ENCODE data around the gene PLEKHA5. TPM values are rescaled to one million over a fixed set of nuclear protein-coding genes. Genes with fewer than 3 reads are reported as not detected.

The PLEKHA5 gene
- total and polyA plus RNA-seq, 2 of the 4 experiments (the other 2 are of a cell fraction), result 5.3 to 12.2 TPM

Small RNAs within 50 kb of the gene (microRNA-seq; reads per million reads assigned to microRNA genes)
- gene AC091805.2 (ENCODE audit: insufficient read depth, insufficient read length) (not detected), gene RN7SL67P (ENCODE audit: insufficient read depth, insufficient read length) (not detected)

Small RNAs within 50 kb of the gene (small RNA-seq; reads per million reads assigned to genes)
- gene AC091805.2 (0 reads per million in 5 experiments), gene RN7SL67P (0 reads per million in 5 experiments)

All from IMR-90 (cell line).